Body of pancreas (tissue), 4 donors: ENCODE data around the gene DNAH11. TPM values are rescaled to one million over a fixed set of nuclear protein-coding genes. Genes with fewer than 3 reads are reported as not detected.

Source experiments
- ATAC-seq: fragments of 150-250 bp; one replicate; pipeline ENCODE4 v1.9.1; 2016
- DNase-seq, 4 donors: peaks; one replicate each; pipeline ENCODE4 v3.0.0-alpha.2; 2019
- H3K27ac ChIP-seq, 4 donors: fragments of 200-600 bp; sonication (generic); 1 replicate in 3 of 4; 2 replicates in 1 of 4; pipeline versions ENCODE4 v1.5.1 to v1.6.1; 2016 to 2019; ENCODE audit warnings: mild to moderate bottlenecking in 1 of 4, mixed read lengths in 1 of 4, moderate library complexity in 1 of 4
- H3K27me3 ChIP-seq, 2 donors: fragments of 200-600 bp; sonication (generic); one replicate each; pipeline ENCODE4 v1.6.0; 2016; ENCODE audit warnings: mild to moderate bottlenecking in 1 of 2
- H3K36me3 ChIP-seq, 2 donors: fragments of 200-600 bp; sonication (generic); replicated peaks in 1 of 2; 2 replicates each; pipeline ENCODE4 v1.5.1; 2016; ENCODE audit warnings: low read depth in 2 of 2; ENCODE audit not compliant: insufficient read depth in 1 of 2
- H3K4me1 ChIP-seq: fragments of 200-600 bp; sonication (generic); one replicate; pipeline ENCODE4 v1.6.0; 2016
- H3K4me3 ChIP-seq, 2 donors: fragments of 200-600 bp; sonication (generic); 1 replicate in 1 of 2; 2 replicates in 1 of 2; pipeline ENCODE4 v1.5.1; 2016 to 2019
- H3K9me3 ChIP-seq, 3 donors: fragments of 200-600 bp; sonication (generic); 1 replicate in 2 of 3; 2 replicates in 1 of 3; pipeline ENCODE4 v1.5.1; 2016
- CTCF ChIP-seq, 7 experiments: fragments of 450-650 bp in 4 of 7; fragments of 200-600 bp in 3 of 7; sonication (generic) in 3 of 7; IDR thresholded peaks; one replicate each; pipeline ENCODE4 v1.5.1; 2016 to 2019; ENCODE audit warnings: antibody characterized with exemption in 7 of 7
- POLR2A ChIP-seq, 3 donors: fragments of 450-650 bp; IDR thresholded peaks; one replicate each; pipeline ENCODE4 v1.6.1; 2016; ENCODE audit warnings: antibody characterized with exemption in 3 of 3, mild to moderate bottlenecking in 2 of 3
- WGBS, 2 donors: methylation state at CpG; one replicate each; pipeline ENCODE4 v1.1.5; 2017; 5-methylcytosine and 5-hydroxymethylcytosine counted together
- intact Hi-C: fragments of 100-400 bp; cut with DNase I; formaldehyde crosslinking; loops from one replicate; pipeline ENCODE4 v1.15.1; 2023
- total RNA-seq, 2 donors: library from RNA; depleted of rRNA; stranded (reverse); fragments of >200 nt; gene quantifications; one replicate each; pipeline ENCODE4 v1.1.0, GENCODE V29; 2016

Gene DNAH11
- total RNA-seq, 2 donors from 2014 or later: 0.52 to 0.99 TPM

GRCh38 chr7:21568762-21569161, 25.9 kb downstream of the DNAH11 start:
- WGBS, 2 donors: 58 to 81% methylated on average over 2 of the region's 2 CpGs
- Histone ChIP-seq H3K27ac (no peak overlapping the region), H3K4me1 (peaks cover 9% of the 10 kb centered on the region), H3K36me3 (no peaks in the 10 kb centered on the region), H3K9me3 (no peaks in the 10 kb centered on the region), H3K4me3 (no peak overlapping the region), H3K27me3 (no peaks in the 10 kb centered on the region)
- TF ChIP-seq POLR2A (IDR thresholded peaks at IDR 0.05) (no peak), CTCF (IDR thresholded peaks at IDR 0.05) (peak in 5 of 7 experiments; percentile 17 to 30 (median 27))
- ATAC-seq (no peak), DNase-seq (no peak)
- intact Hi-C loops: no loop called here

- no peak overlapping the region for H3K27ac ChIP-seq
- ATAC-seq: no peak
Measured at GRCh38 chr7:21572331-21573313, 29.8 kb downstream of the DNAH11 start.

GRCh38 chr7:21579341-21580072, 36.7 kb downstream of the DNAH11 start:
- peak overlapping the region in 3 of 4 donors; percentile 48 to 59 (median 51) for H3K27ac ChIP-seq
- H3K4me3 ChIP-seq: no peak overlapping the region
- intact Hi-C loops: no loop called here
- DNase-seq (no peak), ATAC-seq (no peak)
- H3K27me3 ChIP-seq: no peaks in the 10 kb centered on the region
- WGBS, 2 donors: 66 to 69% methylated on average over 4 of the region's 4 CpGs
- no peaks in the 10 kb centered on the region for H3K4me1 ChIP-seq
- H3K36me3 ChIP-seq: no peaks in the 10 kb centered on the region
- no peak for TF ChIP-seq CTCF (IDR thresholded peaks at IDR 0.05)
- no peak for TF ChIP-seq POLR2A (IDR thresholded peaks at IDR 0.05)
- H3K9me3 ChIP-seq: peaks cover 0 to 7% (median 0%) of the 10 kb centered on the region in 3 donors

More at GRCh38 chr7:21572331-21573313, 29.8 kb downstream of the DNAH11 start:
- Histone ChIP-seq H3K4me3 (no peak overlapping the region), H3K4me1 (no peaks in the 10 kb centered on the region), H3K36me3 (no peaks in the 10 kb centered on the region), H3K9me3 (no peaks in the 10 kb centered on the region), H3K27me3 (no peaks in the 10 kb centered on the region)
- intact Hi-C loops: no loop called here
- no peak for DNase-seq
- WGBS, 2 donors: 71 to 77% methylated on average over 7 of the region's 7 CpGs
- TF ChIP-seq CTCF (IDR thresholded peaks at IDR 0.05) (no peak), POLR2A (IDR thresholded peaks at IDR 0.05) (no peak)

- no peaks in the 10 kb centered on the region for H3K36me3 ChIP-seq
- peaks cover 0 to 7% (median 0%) of the 10 kb centered on the region in 3 donors for H3K9me3 ChIP-seq
- TF ChIP-seq POLR2A (IDR thresholded peaks at IDR 0.05): no peak
- no peak for TF ChIP-seq CTCF (IDR thresholded peaks at IDR 0.05)
- 14 to 18% methylated on average over 4 of the region's 4 CpGs for WGBS, 2 donors
- DNase-seq: peak in 2 of 4 donors; percentile 13 to 25
- H3K4me3 ChIP-seq: no peak overlapping the region
- peak; percentile 97 for ATAC-seq
- no peaks in the 10 kb centered on the region for H3K27me3 ChIP-seq
- intact Hi-C loops: no loop called here
- no peaks in the 10 kb centered on the region for H3K4me1 ChIP-seq
- peak overlapping the region in 3 of 4 donors; percentile 51 to 72 (median 63) for H3K27ac ChIP-seq
Measured at GRCh38 chr7:21580073-21580521, 37.3 kb downstream of the DNAH11 start.
